ENCODE measurements around the gene GCHFR. TPM values are rescaled to one million over a fixed set of nuclear protein-coding genes. Genes with fewer than 3 reads are reported as not detected.

Gene GCHFR
- total RNA-seq, 1 experiment from 2014 or later: 1.5 TPM

DNA sequence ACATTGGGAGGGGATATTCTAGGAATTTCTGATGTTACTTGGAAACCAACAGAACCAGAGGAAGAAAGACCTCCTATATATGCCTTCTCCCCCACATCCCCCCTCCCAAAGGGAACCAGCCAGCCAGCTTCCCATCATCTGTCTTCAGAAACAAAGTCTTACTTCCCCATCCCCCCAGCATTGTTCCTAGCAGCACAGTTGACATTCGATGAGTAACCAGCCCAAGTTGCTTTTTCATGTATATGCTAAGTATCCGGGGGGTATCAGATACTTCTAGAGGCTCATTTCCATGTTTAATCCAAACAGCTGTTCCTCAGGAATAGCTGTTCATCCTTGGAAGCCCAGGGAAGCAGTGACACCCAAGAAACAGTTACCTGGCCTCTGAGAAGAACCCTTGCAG is 24.8 kb upstream of the GCHFR start:
- TF ChIP-seq JUND (IDR thresholded peaks at IDR 0.05) (no peak), CEBPB (IDR thresholded peaks at IDR 0.05; ENCODE audit: low read depth) (no peak), ZFX (IDR thresholded peaks at IDR 0.05) (no peak), ELF1 (IDR thresholded peaks at IDR 0.05; ENCODE audit: borderline replicate concordance, low read depth) (no peak), SRF (IDR thresholded peaks at IDR 0.05; ENCODE audit: low read depth) (no peak), POLR2AphosphoS5 (IDR thresholded peaks at IDR 0.05; ENCODE audit: low read depth, low read length) (no peak), TCF7L2 (IDR thresholded peaks at IDR 0.05; ENCODE audit: borderline replicate concordance, extremely low read depth, insufficient read depth, insufficient read length) (no peak), FOSL1 (IDR thresholded peaks at IDR 0.05; ENCODE audit: low read depth) (no peak), EZH2phosphoT487 (IDR thresholded peaks at IDR 0.05; ENCODE audit: borderline replicate concordance) (no peak), MAX (IDR thresholded peaks at IDR 0.05) (no peak), POLR2A (IDR thresholded peaks at IDR 0.05; ENCODE audit: borderline replicate concordance, extremely low read depth, insufficient read depth, insufficient read length) (no peak), YY1 (IDR thresholded peaks at IDR 0.05; ENCODE audit: extremely low read depth, insufficient replicate concordance, low read depth, low read length) (no peak), ZBTB33 (IDR thresholded peaks at IDR 0.05; ENCODE audit: extremely low read depth, insufficient replicate concordance, low read length) (no peak)
- TF ChIP-seq, protein P1, sequence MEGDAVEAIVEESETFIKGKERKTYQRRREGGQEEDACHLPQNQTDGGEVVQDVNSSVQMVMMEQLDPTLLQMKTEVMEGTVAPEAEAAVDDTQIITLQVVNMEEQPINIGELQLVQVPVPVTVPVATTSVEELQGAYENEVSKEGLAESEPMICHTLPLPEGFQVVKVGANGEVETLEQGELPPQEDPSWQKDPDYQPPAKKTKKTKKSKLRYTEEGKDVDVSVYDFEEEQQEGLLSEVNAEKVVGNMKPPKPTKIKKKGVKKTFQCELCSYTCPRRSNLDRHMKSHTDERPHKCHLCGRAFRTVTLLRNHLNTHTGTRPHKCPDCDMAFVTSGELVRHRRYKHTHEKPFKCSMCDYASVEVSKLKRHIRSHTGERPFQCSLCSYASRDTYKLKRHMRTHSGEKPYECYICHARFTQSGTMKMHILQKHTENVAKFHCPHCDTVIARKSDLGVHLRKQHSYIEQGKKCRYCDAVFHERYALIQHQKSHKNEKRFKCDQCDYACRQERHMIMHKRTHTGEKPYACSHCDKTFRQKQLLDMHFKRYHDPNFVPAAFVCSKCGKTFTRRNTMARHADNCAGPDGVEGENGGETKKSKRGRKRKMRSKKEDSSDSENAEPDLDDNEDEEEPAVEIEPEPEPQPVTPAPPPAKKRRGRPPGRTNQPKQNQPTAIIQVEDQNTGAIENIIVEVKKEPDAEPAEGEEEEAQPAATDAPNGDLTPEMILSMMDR (IDR thresholded peaks at IDR 0.05 in 2 of 3, conservative IDR thresholded peaks at IDR 0.05 in 1 of 3; ENCODE audit: borderline replicate concordance in 1 of 3, insufficient read depth in 1 of 3, low read depth in 2 of 3, low read length in 2 of 3): no peak
- TF ChIP-seq, protein P2, sequence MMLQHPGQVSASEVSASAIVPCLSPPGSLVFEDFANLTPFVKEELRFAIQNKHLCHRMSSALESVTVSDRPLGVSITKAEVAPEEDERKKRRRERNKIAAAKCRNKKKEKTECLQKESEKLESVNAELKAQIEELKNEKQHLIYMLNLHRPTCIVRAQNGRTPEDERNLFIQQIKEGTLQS (IDR thresholded peaks at IDR 0.05): no peak
- RAD21 ChIA-PET (ENCODE audit: low non-redundant PET in 1 of 2, low total read pairs in 2 of 2, uncharacterized antibody in 2 of 2, unreplicated experiment in 2 of 2): no interaction called here
- CTCF ChIA-PET: interaction anchor here (0.9 to 1.3 kb wide), 2 partner anchors 46 to 151 kb away, joined by 3 read pairs; no protein-coding TSS in a partner anchor
- no TSS peak for BruUV-seq (replicated peaks)
- Histone ChIP-seq H3K4me2 (ENCODE audit: low read length) (no peak overlapping the region), H3K27me3 (ENCODE audit: insufficient read depth, low read length) (no peaks in the 10 kb centered on the region), H3K36me3 (ENCODE audit: control insufficient read depth in 1 of 2, insufficient read depth in 2 of 2, low read length in 2 of 2) (peaks cover 42 to 46% of the 10 kb centered on the region in 2 experiments; a peak in 3 of 4 replicates), H3K79me2 (ENCODE audit: insufficient read depth, low read length) (no peaks in the 10 kb centered on the region), H2AFZ (ENCODE audit: low read depth, low read length, poor library complexity, severe bottlenecking) (no peak overlapping the region), H3K9me2 (ENCODE audit: insufficient read depth) (no peaks in the 10 kb centered on the region), H3K9ac (ENCODE audit: low read length) (no peak overlapping the region), H3K4me1 (ENCODE audit: control insufficient read depth in 1 of 2, insufficient read depth in 2 of 2, low read length in 2 of 2) (no peaks in the 10 kb centered on the region), H4K20me1 (ENCODE audit: insufficient read depth) (no peaks in the 10 kb centered on the region), H3K27ac (ENCODE audit: low read depth, low read length) (no peak overlapping the region), H3K9me3 (ENCODE audit: control insufficient read depth in 1 of 2, insufficient read depth in 1 of 2, low read depth in 1 of 2, low read length in 2 of 2) (no peaks in the 10 kb centered on the region), H3K4me3 (replicated peaks in 1 of 2; ENCODE audit: low read depth in 1 of 2, low read length in 2 of 2) (no peak overlapping the region)
- POLR2A ChIA-PET: no interaction called here
- no peak for DNase-seq (ENCODE audit: low read depth, low spot score)
- ATAC-seq: no peak
- intact Hi-C loops (cut with micrococcal nuclease): no loop called here

All from HCT116 (cell line).